Ishikawa (cell line): Measurements from ENCODE around the gene KCND3.

Experiments
- CEBPB ChIP-seq: IDR thresholded peaks from 2 replicates; pipeline ENCODE4 v1.6.1; 2012
- CREB1 ChIP-seq: IDR thresholded peaks from 2 replicates; pipeline ENCODE4 v1.6.1; 2012; ENCODE audit warnings: low read depth
- EGR1 ChIP-seq: IDR thresholded peaks from 2 replicates; pipeline ENCODE4 v1.6.1; 2012
- EP300 ChIP-seq: IDR thresholded peaks from 2 replicates; pipeline ENCODE4 v1.6.1; 2012; ENCODE audit warnings: borderline replicate concordance
- FOXM1 ChIP-seq: IDR thresholded peaks from 2 replicates; pipeline ENCODE4 v1.6.1; 2012; ENCODE audit warnings: low read depth, borderline replicate concordance
- RAD21 ChIP-seq: IDR thresholded peaks from 2 replicates; pipeline ENCODE4 v1.6.1; 2012; ENCODE audit warnings: low read depth
- REST ChIP-seq: IDR thresholded peaks from 2 replicates; pipeline ENCODE4 v1.6.1; 2012; ENCODE audit warnings: low read depth, mild to moderate bottlenecking
- TAF1 ChIP-seq: IDR thresholded peaks from 2 replicates; pipeline ENCODE4 v1.6.1; 2012; ENCODE audit warnings: low read depth, mild to moderate bottlenecking
- TEAD4 ChIP-seq: IDR thresholded peaks from 2 replicates; pipeline ENCODE4 v1.6.1; 2012
- YY1 ChIP-seq: IDR thresholded peaks from 2 replicates; pipeline ENCODE4 v1.6.1; 2012; ENCODE audit warnings: low read depth
- TF ChIP-seq, protein P1 (sequence below): IDR thresholded peaks from 2 replicates; pipeline ENCODE4 v1.6.1; 2012
- TF ChIP-seq, protein P2 (sequence below): IDR thresholded peaks from 2 replicates; pipeline ENCODE4 v1.6.1; 2012

GRCh38 chr1:111870181-111870580 lies 119.3 kb downstream of the KCND3 start:
- TF ChIP-seq, protein P1, sequence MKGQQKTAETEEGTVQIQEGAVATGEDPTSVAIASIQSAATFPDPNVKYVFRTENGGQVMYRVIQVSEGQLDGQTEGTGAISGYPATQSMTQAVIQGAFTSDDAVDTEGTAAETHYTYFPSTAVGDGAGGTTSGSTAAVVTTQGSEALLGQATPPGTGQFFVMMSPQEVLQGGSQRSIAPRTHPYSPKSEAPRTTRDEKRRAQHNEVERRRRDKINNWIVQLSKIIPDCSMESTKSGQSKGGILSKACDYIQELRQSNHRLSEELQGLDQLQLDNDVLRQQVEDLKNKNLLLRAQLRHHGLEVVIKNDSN: no peak
- TF ChIP-seq FOXM1 (no peak), TAF1 (no peak), EP300 (no peak), REST (no peak), YY1 (no peak), RAD21 (no peak), EGR1 (no peak), TEAD4 (no peak), CEBPB (no peak), CREB1 (no peak)
- TF ChIP-seq, protein P2, sequence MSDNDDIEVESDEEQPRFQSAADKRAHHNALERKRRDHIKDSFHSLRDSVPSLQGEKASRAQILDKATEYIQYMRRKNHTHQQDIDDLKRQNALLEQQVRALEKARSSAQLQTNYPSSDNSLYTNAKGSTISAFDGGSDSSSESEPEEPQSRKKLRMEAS: no peak
